ENCODE results near the gene RNF113B.

RNF113B gene

DNA sequence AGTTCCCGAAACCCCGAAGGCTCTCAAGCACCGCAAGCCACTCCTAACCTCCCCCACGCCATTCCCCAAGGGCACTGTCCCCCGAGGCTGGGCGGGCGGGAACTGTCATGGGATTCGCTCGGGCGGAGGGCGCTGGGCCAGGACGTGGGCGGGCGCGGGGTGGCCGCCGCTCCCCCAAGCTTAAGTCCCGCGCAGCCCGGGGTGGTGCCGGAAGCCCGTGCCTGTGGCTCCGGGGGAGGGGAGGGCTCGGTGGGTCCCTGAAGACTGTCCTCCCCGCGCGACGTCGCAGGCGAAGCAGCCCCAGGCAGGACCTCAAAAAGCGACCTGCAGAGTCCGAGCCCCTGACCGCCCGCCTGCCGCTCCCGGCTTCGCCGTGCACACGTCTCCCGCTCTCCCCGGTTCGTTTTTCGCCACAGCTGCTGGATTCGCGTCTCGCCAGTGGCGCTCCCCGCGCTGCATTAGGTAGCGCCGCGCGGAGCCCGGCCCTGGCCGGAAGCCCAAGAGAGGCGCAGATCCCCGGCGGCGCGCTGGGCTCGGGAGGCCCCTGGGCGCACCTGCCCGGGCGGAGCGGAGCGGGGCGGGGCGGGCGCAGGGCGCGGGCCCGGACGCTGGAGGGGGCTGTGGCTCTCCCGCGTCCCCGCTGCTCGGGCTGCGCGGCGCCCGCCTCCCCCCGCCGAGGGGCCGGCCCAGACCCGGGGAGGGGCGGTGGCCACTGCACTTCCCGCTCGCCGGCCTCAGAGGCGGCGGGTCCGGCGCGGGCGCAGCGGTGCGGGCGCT lies 34.5 kb downstream of the RNF113B start, which contains the start of gene FARP1:
TSS of gene FARP1 (plus strand) at position 715 of the 777 bp plus-strand sequence. CDS start 70,149 bp downstream, outside the sequence.
- TF ChIP-seq, protein P1, sequence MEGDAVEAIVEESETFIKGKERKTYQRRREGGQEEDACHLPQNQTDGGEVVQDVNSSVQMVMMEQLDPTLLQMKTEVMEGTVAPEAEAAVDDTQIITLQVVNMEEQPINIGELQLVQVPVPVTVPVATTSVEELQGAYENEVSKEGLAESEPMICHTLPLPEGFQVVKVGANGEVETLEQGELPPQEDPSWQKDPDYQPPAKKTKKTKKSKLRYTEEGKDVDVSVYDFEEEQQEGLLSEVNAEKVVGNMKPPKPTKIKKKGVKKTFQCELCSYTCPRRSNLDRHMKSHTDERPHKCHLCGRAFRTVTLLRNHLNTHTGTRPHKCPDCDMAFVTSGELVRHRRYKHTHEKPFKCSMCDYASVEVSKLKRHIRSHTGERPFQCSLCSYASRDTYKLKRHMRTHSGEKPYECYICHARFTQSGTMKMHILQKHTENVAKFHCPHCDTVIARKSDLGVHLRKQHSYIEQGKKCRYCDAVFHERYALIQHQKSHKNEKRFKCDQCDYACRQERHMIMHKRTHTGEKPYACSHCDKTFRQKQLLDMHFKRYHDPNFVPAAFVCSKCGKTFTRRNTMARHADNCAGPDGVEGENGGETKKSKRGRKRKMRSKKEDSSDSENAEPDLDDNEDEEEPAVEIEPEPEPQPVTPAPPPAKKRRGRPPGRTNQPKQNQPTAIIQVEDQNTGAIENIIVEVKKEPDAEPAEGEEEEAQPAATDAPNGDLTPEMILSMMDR (IDR thresholded peaks at IDR 0.05), result peak; percentile 32
- DNase-seq (ENCODE audit: low spot score), result peak; percentile 82
- peak within 1 kb of the TSS; percentile 96 for H3K4me3 ChIP-seq
- H3K27ac ChIP-seq, result peak within 1 kb of the TSS; percentile 28 to 83

DNA sequence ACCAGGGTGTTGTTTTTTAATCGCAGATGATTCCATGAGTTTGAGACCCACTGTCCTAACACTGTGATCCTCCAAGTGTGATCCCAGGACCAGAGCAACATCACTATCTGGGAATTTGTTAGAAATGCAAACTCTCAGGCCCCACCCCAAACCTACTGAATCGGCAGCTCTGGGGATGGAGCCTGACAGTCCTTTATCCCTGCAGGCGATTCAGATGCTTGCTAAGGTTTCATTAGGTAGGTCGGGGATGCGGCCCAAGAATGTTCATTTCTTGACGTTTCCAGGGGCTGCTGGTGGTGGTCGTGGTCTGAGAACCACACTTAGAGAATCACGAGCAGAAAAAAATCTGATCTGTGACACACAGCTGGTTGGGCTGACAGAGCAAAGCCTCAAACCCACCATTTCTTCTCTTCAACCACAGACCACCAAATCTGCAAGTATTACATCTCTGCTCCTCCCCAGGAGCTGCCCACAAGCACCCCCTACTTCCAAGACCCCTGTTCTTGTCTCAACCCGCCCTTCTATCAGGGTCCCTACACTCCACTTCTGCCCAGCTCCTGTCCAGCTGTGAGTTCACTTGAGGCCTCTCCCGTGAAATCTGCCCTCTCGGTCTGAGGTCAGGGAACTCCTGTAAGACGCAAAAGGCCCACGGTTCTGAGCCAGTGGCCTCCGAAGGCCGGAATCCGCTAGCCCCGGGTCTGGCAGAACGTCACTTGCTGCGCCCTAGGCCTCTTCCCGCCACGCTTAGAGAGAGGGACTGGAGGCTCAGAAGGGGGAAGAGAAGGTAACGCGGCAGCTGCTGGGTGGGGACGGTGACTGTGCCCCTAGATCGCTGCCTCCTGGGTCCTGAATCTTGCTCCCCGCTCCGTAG lies 35.3 kb downstream of the RNF113B start:
- Histone ChIP-seq H3K27ac (peak overlapping the region in 1 of 2 donors; percentile 83), H3K4me3 (peak overlapping the region; percentile 96)
- TF ChIP-seq, protein P1 (IDR thresholded peaks at IDR 0.05), result no peak
- DNase-seq (ENCODE audit: low spot score), result peak; percentile 73

DNA sequence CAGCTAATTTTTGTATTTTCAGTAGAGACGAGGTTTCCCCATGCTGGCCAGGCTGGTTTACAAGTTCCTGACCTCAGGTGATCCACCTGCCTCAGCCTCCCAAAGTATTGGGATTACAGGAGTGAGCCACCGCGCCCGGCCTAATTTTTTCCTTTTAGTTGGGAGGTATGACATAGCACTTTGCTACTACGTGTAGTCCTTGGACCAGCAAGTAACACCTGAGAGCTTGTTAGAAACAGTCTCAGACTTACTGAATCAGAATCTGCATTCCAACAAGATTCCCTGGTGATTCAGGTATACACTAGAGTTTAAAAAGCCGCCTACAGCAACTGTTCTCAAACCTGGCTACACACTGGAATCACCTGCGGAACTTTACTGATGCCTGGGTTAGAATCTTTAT lies 36.0 kb downstream of the RNF113B start:
- no peak for DNase-seq (ENCODE audit: low spot score)
- TF ChIP-seq, protein P1 (IDR thresholded peaks at IDR 0.05), result no peak
- Histone ChIP-seq H3K27ac (no peak overlapping the region), H3K4me3 (no peak overlapping the region)

DNA sequence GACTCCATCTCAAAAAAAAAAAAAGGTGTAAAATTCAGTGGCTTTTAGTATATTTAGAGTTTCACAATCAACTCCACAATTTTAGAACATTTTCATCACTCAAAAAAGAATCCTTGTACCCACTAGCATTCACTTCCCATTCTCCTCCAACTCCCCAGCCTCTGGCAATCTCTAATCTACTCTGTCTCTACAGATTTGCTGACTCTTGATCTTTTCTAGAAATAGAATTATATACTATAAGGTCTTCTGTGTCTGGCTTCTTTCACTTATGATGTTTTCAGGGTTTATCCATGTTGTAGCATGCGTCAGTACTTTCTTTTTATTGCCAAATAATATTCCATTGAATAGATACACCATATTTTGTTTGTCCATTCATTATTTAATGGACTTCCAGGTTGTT lies 42.2 kb downstream of the RNF113B start:
- Histone ChIP-seq H3K4me3 (no peak overlapping the region), H3K27ac (no peak overlapping the region)
- TF ChIP-seq, protein P1 (IDR thresholded peaks at IDR 0.05), result no peak
- DNase-seq (ENCODE audit: low spot score), result no peak

DNA sequence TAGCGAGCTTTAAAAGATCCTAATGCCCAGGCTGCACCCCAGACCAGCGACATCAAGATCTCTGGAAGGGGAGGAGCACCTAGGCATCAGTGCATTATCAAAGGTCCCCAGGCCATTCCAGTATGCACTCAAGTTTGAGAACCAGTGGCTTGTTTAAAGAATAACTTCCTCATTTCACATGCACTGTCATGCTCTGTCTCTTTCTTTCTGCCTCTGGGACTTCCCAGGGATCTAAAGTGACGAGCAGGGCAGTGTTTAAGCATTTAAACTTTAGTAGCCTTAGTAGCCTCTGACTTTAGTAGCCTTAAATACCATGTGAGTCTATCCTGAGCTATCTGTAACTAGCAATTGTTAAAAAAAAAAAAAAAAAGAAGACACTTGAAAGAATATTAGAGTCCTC lies 43.1 kb downstream of the RNF113B start:
- DNase-seq (ENCODE audit: low spot score), result no peak
- Histone ChIP-seq H3K4me3 (no peak overlapping the region), H3K27ac (no peak overlapping the region)
- TF ChIP-seq, protein P1 (IDR thresholded peaks at IDR 0.05), result no peak

DNA sequence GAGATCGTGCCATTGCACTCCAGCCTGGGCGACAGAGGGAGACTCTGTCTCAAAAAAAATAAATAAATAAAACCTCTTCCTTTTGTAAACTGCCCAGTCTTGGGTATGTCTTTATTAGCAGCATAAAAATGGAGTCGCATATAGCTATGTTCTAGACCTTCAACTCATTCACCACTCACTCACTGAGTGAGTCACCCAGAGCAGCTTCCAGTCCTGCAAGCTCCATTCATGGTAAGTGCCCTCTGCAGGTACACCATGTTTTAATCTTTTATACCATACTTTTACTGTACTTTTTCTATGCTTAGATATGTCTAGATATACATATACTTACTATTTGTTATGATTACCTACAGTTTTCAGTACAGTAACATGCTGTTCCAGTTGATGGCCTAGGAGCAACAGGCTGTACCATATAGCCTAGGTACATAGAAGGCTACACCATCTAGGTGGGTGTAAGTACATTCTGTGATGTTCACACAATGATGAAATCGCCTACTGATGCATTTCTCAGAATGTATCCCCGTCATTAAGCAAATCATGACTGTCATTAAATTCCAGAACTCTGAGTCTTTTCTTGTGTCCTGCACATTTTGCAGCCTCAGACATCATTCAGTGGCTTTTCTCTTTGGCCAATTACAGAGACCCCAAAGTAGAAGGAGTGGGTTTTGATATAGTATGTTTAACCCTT lies 47.9 kb downstream of the RNF113B start:
- no peak overlapping the region for H3K27ac ChIP-seq
- no peak for DNase-seq (ENCODE audit: low spot score)
- TF ChIP-seq, protein P1 (IDR thresholded peaks at IDR 0.05), result no peak
- H3K4me3 ChIP-seq, result no peak overlapping the region
